K562 (cell line): ENCODE results near the gene ZSWIM4. TPM values are rescaled to one million over a fixed set of nuclear protein-coding genes. Genes with fewer than 3 reads are reported as not detected.

Experiments used
- ASH1L ChIP-seq: fragments of 450-650 bp; IDR thresholded peaks from 2 replicates; pipeline ENCODE4 v1.6.1; 2018; ENCODE audit warnings: borderline replicate concordance, mild to moderate bottlenecking, low read depth; ENCODE audit not compliant: partially characterized antibody
- CEBPZ ChIP-seq: fragments of 150-350 bp; IDR thresholded peaks from 2 replicates; pipeline ENCODE4 v1.6.1; 2014; ENCODE audit warnings: low read depth, mild to moderate bottlenecking, low read length, borderline replicate concordance
- CTCFL ChIP-seq: IDR thresholded peaks from 2 replicates; pipeline ENCODE4 v1.6.1; 2011; ENCODE audit warnings: borderline replicate concordance, low read depth, mild to moderate bottlenecking, moderate library complexity, low read length; ENCODE audit not compliant: insufficient read depth, poor library complexity, severe bottlenecking
- FOS ChIP-seq: IDR thresholded peaks from 3 replicates; pipeline ENCODE4 v1.6.1; 2011; ENCODE audit not compliant: insufficient read length; ENCODE audit errors: extremely low read depth
- MAFK ChIP-seq: IDR thresholded peaks from 2 replicates; pipeline ENCODE4 v1.6.1; 2011; ENCODE audit warnings: low read length, improper control_type of control experiment
- MBD1 ChIP-seq: fragments of 250-450 bp; sonication (Bioruptor Pico); IDR thresholded peaks from 2 replicates; pipeline ENCODE4 v1.8.0; 2022; ENCODE audit warnings: inconsistent platforms
- PKNOX1 ChIP-seq: fragments of 450-650 bp; IDR thresholded peaks from 2 replicates; pipeline ENCODE4 v1.6.1; 2016
- RBM22 ChIP-seq: fragments of 200-400 bp; formaldehyde crosslinking; IDR thresholded peaks from 2 replicates; pipeline ENCODE4 v1.6.1; 2018; ENCODE audit warnings: low read length, low read depth; ENCODE audit not compliant: poor library complexity, severe bottlenecking
- RBM34 ChIP-seq: fragments of 200-400 bp; formaldehyde crosslinking; IDR thresholded peaks from 2 replicates; pipeline ENCODE4 v1.6.1; 2018; ENCODE audit warnings: low read length, borderline replicate concordance; ENCODE audit not compliant: insufficient read depth
- RHOXF2B ChIP-seq: fragments of 250-450 bp; sonication (Bioruptor Pico); conservative IDR thresholded peaks from 2 replicates; pipeline ENCODE4 v1.5.1; 2021
- SMARCA5 ChIP-seq: fragments of 450-650 bp; IDR thresholded peaks from 2 replicates; pipeline ENCODE4 v1.6.1; 2016
- STAT5A ChIP-seq: IDR thresholded peaks from 2 replicates; pipeline ENCODE4 v1.6.1; 2012; ENCODE audit warnings: low read length, inconsistent platforms, borderline replicate concordance
- THRA ChIP-seq: fragments of 450-650 bp; IDR thresholded peaks from 2 replicates; pipeline ENCODE4 v1.6.1; 2017; ENCODE audit warnings: mild to moderate bottlenecking, moderate library complexity
- YY1 ChIP-seq, 3 experiments: IDR thresholded peaks; 2 replicates each; pipeline ENCODE4 v1.6.1; 2011; ENCODE audit warnings: low read length in 2 of 3, mild to moderate bottlenecking in 2 of 3, moderate library complexity in 2 of 3, borderline replicate concordance in 1 of 3, control low read depth in 1 of 3, low read depth in 1 of 3; ENCODE audit not compliant: insufficient read depth in 3 of 3, insufficient replicate concordance in 2 of 3, control insufficient read depth in 1 of 3, insufficient read length in 1 of 3; ENCODE audit errors: extremely low read depth in 1 of 3
- ZNF140 ChIP-seq: fragments of 250-450 bp; sonication (Bioruptor Pico); IDR thresholded peaks from 2 replicates; pipeline ENCODE4 v1.8.0; 2021; ENCODE audit warnings: moderate library complexity, mild to moderate bottlenecking, inconsistent platforms
- polyA plus RNA-seq, 8 experiments: library from polyadenylated mRNA; depleted of rRNA in 4 of 8; stranded (reverse) in 5 of 8; unstranded in 3 of 8; fragments of >200 nt; fragmentation: Nextera tagmentation in 2 of 8; fragmentation: Illumina TruSeq in 1 of 8; extraction: Ambion mirVana in 2 of 8; extraction: Trizol in 1 of 8; gene quantifications; 2 replicates each; pipeline versions ENCODE4 v1.2.1 to v1.2.3, GENCODE V29; 2011 to 2014; ENCODE audit warnings: inconsistent platforms in 1 of 8, missing spikeins in 1 of 8
- total RNA-seq, 7 experiments: library from RNA; depleted of rRNA in 6 of 7; stranded (reverse); fragments of >200 nt in 6 of 7; fragmentation: Illumina TruSeq in 2 of 7; extraction: Trizol in 2 of 7; gene quantifications; 2 replicates each; pipeline versions ENCODE4 v1.2.1 to v1.2.3, GENCODE V29; 2011 to 2021; ENCODE audit warnings: low replicate concordance in 1 of 7

Gene ZSWIM4
- total and polyA plus RNA-seq, 9 of the 15 experiments (the other 6 are each of a cell fraction or from before 2014, with no cell fraction given) = 0.25 to 3.7 (median 0.79) TPM; not detected in 2

- no peak for TF ChIP-seq CTCFL
- TF ChIP-seq SMARCA5 = peak; percentile 94
- no peak for TF ChIP-seq MAFK
- peak; percentile 100 for TF ChIP-seq PKNOX1
- TF ChIP-seq ZNF140 (CRISPR knock-in tag) = no peak
- no peak for TF ChIP-seq STAT5A
- no peak for TF ChIP-seq RBM22
- peak; percentile 99 for TF ChIP-seq ASH1L
- TF ChIP-seq RBM34 = no peak
- TF ChIP-seq RHOXF2B = no peak
- peak in 2 of 3 experiments; percentile 43 to 60 for TF ChIP-seq YY1 (IDR thresholded peaks at IDR 0.05; ENCODE audit: borderline replicate concordance in 1 of 3, control insufficient read depth in 1 of 3, extremely low read depth in 1 of 3, insufficient read depth in 3 of 3, insufficient read length in 1 of 3, insufficient replicate concordance in 2 of 3, low read depth in 1 of 3, low read length in 2 of 3)
- TF ChIP-seq CEBPZ = peak; percentile 93
- no peak for TF ChIP-seq MBD1
- peak; percentile 100 for TF ChIP-seq FOS
- TF ChIP-seq THRA = no peak
These were observed at the start of gene ZSWIM4 (continued) for GRCh38 chr19:13794757-13795589.
